ENCODE data around the gene ZACN.

DNA sequence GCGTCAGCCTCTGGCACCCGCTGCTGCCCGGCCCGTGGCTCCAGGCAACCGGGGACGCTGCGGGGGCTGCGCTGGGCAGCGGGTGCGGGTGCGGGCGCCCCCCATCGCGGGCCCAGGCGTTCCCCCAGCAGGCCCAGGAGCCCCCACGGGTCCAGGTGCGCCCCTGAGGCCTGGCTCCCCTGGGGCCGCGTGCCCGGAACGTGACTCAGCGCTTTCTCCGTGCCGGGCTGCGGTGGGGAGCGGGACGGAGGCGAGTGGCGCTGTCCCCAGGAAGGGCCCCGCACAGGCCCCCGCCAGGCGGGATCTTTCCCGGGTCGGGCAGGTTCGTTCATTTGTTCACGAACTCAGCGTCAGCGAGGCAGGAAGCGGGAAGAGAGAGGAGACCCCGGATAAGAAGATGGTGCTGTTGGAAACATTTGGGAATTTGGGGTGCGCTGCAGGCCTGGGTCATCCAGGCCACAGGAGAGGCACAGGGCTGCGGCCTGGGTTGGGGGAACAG is 43.0 kb downstream of the ZACN start:
- TF ChIP-seq, protein P1, sequence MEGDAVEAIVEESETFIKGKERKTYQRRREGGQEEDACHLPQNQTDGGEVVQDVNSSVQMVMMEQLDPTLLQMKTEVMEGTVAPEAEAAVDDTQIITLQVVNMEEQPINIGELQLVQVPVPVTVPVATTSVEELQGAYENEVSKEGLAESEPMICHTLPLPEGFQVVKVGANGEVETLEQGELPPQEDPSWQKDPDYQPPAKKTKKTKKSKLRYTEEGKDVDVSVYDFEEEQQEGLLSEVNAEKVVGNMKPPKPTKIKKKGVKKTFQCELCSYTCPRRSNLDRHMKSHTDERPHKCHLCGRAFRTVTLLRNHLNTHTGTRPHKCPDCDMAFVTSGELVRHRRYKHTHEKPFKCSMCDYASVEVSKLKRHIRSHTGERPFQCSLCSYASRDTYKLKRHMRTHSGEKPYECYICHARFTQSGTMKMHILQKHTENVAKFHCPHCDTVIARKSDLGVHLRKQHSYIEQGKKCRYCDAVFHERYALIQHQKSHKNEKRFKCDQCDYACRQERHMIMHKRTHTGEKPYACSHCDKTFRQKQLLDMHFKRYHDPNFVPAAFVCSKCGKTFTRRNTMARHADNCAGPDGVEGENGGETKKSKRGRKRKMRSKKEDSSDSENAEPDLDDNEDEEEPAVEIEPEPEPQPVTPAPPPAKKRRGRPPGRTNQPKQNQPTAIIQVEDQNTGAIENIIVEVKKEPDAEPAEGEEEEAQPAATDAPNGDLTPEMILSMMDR (IDR thresholded peaks at IDR 0.05; ENCODE audit: insufficient read depth, low read length, poor library complexity, severe bottlenecking), result no peak
- TF ChIP-seq EZH2phosphoT487 (conservative IDR thresholded peaks at IDR 0.05; ENCODE audit: low read length), result no peak
